Body of pancreas (tissue), 4 donors: ENCODE measurements around the gene GIGYF2. TPM values are rescaled to one million over a fixed set of nuclear protein-coding genes. Genes with fewer than 3 reads are reported as not detected.

Experiments used
- ATAC-seq: fragments of 150-250 bp; one replicate; pipeline ENCODE4 v1.9.1; 2016
- DNase-seq, 4 donors: peaks; one replicate each; pipeline ENCODE4 v3.0.0-alpha.2; 2019
- H3K27ac ChIP-seq, 4 donors: fragments of 200-600 bp; sonication (generic); 1 replicate in 3 of 4; 2 replicates in 1 of 4; pipeline versions ENCODE4 v1.5.1 to v1.6.1; 2016 to 2019; ENCODE audit warnings: mild to moderate bottlenecking in 1 of 4, mixed read lengths in 1 of 4, moderate library complexity in 1 of 4
- H3K27me3 ChIP-seq, 2 donors: fragments of 200-600 bp; sonication (generic); one replicate each; pipeline ENCODE4 v1.6.0; 2016; ENCODE audit warnings: mild to moderate bottlenecking in 1 of 2
- H3K36me3 ChIP-seq, 2 donors: fragments of 200-600 bp; sonication (generic); replicated peaks in 1 of 2; 2 replicates each; pipeline ENCODE4 v1.5.1; 2016; ENCODE audit warnings: low read depth in 2 of 2; ENCODE audit not compliant: insufficient read depth in 1 of 2
- H3K4me1 ChIP-seq: fragments of 200-600 bp; sonication (generic); one replicate; pipeline ENCODE4 v1.6.0; 2016
- H3K4me3 ChIP-seq, 2 donors: fragments of 200-600 bp; sonication (generic); 1 replicate in 1 of 2; 2 replicates in 1 of 2; pipeline ENCODE4 v1.5.1; 2016 to 2019
- H3K9me3 ChIP-seq, 3 donors: fragments of 200-600 bp; sonication (generic); 1 replicate in 2 of 3; 2 replicates in 1 of 3; pipeline ENCODE4 v1.5.1; 2016
- POLR2A ChIP-seq, 3 donors: fragments of 450-650 bp; IDR thresholded peaks; one replicate each; pipeline ENCODE4 v1.6.1; 2016; ENCODE audit warnings: antibody characterized with exemption in 3 of 3, mild to moderate bottlenecking in 2 of 3
- WGBS, 2 donors: methylation state at CpG; one replicate each; pipeline ENCODE4 v1.1.5; 2017; 5-methylcytosine and 5-hydroxymethylcytosine counted together
- intact Hi-C: fragments of 100-400 bp; cut with DNase I; formaldehyde crosslinking; loops from one replicate; pipeline ENCODE4 v1.15.1; 2023
- total RNA-seq, 2 donors: library from RNA; depleted of rRNA; stranded (reverse); fragments of >200 nt; gene quantifications; one replicate each; pipeline ENCODE4 v1.1.0, GENCODE V29; 2016
- TF ChIP-seq, protein P1 (sequence below), 7 experiments: fragments of 450-650 bp in 4 of 7; fragments of 200-600 bp in 3 of 7; sonication (generic) in 3 of 7; IDR thresholded peaks; one replicate each; pipeline ENCODE4 v1.5.1; 2016 to 2019; ENCODE audit warnings: antibody characterized with exemption in 7 of 7

GIGYF2 gene
- total RNA-seq, 2 donors from 2014 or later: 66.2 to 107 TPM

DNA sequence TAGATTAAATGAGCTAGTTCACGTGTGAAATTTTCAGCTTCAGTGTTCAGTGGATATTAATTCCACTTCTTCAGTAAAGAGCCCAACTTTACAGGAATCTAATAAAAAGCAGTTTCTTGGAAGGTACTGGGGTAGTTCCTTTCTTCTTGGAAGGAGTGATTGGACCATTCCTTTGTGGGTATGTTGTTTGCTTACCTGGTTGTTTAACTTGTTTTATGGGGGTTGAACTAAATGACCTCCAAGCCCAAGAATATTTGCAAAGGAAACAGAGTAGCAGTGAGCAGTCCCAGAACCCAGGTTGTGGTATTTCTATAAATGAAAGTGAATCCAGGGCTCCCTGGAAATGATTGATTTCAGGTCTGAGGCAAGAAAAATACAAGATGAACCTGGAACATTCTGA, 47.8 kb downstream of the GIGYF2 start:
- no peaks in the 10 kb centered on the region for H3K9me3 ChIP-seq
- peaks cover 14% of the 10 kb centered on the region for H3K4me1 ChIP-seq

DNA sequence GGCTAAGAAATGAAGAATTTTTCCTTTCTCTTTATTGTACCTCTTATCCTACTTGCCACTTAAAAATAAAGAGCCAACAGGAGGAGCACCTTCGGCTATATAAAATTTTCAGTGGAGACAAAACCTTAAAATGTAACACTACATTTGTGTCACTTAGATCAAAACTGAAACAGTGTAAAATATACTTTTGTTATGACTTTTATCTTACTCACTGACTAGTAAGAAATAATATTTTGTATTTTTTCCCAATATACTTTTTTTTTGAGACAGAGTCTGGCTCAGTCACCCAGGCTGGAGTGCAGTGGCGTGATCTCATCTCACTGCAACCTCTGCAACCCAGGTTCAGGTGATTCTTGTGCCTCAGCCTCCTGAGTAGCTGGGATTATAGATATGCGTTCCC, 50.9 kb downstream of the GIGYF2 start:
- no peaks in the 10 kb centered on the region for H3K9me3 ChIP-seq
- H3K4me1 ChIP-seq: peaks cover 24% of the 10 kb centered on the region
- H3K36me3 ChIP-seq: peaks cover 0 to 14% of the 10 kb centered on the region in 2 donors
- no peak for ATAC-seq
- intact Hi-C loops: no loop called here
- H3K4me3 ChIP-seq: no peak overlapping the region
- DNase-seq: no peak
- TF ChIP-seq, protein P1, sequence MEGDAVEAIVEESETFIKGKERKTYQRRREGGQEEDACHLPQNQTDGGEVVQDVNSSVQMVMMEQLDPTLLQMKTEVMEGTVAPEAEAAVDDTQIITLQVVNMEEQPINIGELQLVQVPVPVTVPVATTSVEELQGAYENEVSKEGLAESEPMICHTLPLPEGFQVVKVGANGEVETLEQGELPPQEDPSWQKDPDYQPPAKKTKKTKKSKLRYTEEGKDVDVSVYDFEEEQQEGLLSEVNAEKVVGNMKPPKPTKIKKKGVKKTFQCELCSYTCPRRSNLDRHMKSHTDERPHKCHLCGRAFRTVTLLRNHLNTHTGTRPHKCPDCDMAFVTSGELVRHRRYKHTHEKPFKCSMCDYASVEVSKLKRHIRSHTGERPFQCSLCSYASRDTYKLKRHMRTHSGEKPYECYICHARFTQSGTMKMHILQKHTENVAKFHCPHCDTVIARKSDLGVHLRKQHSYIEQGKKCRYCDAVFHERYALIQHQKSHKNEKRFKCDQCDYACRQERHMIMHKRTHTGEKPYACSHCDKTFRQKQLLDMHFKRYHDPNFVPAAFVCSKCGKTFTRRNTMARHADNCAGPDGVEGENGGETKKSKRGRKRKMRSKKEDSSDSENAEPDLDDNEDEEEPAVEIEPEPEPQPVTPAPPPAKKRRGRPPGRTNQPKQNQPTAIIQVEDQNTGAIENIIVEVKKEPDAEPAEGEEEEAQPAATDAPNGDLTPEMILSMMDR (IDR thresholded peaks at IDR 0.05): no peak
- no peak for TF ChIP-seq POLR2A (IDR thresholded peaks at IDR 0.05)
- no peaks in the 10 kb centered on the region for H3K27me3 ChIP-seq
- WGBS, 2 donors: 91 to 92% methylated on average over 3 of the region's 3 CpGs
- H3K27ac ChIP-seq: no peak overlapping the region

More for the DNA sequence above, 47.8 kb downstream of the GIGYF2 start:
- no peak for DNase-seq
- WGBS, 2 donors: 43 to 55% methylated on average over 1 of the region's 1 CpG
- peaks cover 0 to 9% of the 10 kb centered on the region in 2 donors for H3K36me3 ChIP-seq
- no peak overlapping the region for H3K27ac ChIP-seq
- no peaks in the 10 kb centered on the region for H3K27me3 ChIP-seq
- H3K4me3 ChIP-seq: no peak overlapping the region
- TF ChIP-seq POLR2A (IDR thresholded peaks at IDR 0.05): no peak
- TF ChIP-seq, protein P1 (IDR thresholded peaks at IDR 0.05): no peak
- intact Hi-C loops: no loop called here
- no peak for ATAC-seq

DNA sequence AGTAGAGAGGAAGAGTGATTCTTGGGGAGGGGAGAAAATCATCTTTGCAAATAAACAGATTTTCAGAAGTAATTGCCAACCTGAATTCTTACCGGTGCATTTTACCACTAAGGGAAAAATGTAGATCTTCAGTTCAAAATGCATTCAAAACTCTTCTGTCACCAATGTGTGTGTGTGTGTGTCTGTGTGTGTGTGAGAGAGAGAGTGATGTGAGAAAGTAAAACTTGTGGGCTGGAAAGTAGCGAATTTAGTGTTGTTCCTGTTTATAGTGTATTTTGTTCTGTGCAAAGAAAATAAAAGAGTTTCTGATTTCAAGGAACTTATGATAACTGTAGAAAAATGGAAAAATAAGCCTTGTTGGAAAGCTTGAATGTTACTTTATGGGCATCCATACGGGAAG, 52.2 kb downstream of the GIGYF2 start:
- Histone ChIP-seq H3K27ac (peak overlapping the region in 1 of 4 donors; percentile 58), H3K9me3 (no peaks in the 10 kb centered on the region), H3K4me1 (peaks cover 27% of the 10 kb centered on the region), H3K4me3 (no peak overlapping the region), H3K36me3 (peaks cover 0 to 14% of the 10 kb centered on the region in 2 donors), H3K27me3 (no peaks in the 10 kb centered on the region)
- DNase-seq (no peak), ATAC-seq (no peak)
- intact Hi-C loops: no loop called here
- WGBS, 2 donors: 76 to 80% methylated on average over 3 of the region's 3 CpGs
- no peak for TF ChIP-seq POLR2A (IDR thresholded peaks at IDR 0.05)
- TF ChIP-seq, protein P1 (IDR thresholded peaks at IDR 0.05): no peak

DNA sequence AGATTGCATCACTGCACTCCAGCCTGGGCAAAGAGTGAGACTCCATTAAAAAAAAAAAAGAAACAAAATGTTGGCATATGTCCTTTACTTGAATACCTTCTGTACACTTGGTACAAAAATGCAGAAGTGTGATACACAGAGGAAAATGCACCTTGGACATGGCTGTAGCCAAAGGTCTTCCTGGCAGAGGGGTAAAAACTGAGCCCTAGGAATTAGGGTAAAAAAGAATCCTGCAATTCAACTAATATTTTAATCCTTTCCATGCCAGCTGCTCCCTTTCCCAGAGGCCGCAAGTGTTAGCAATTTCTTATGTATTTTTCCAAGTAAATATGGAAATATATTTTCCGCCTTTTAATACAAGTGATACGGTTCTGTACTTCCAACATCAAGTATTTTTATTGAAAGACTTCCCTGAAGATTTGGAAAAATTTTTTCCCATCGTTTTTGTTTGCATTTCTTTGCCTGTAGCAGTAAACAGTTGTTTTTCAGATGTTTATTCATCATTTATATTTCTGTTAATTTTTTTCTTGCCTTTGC, 53.1 kb downstream of the GIGYF2 start:
- intact Hi-C loops: no loop called here
- H3K4me1 ChIP-seq: peaks cover 26% of the 10 kb centered on the region
- DNase-seq (peak in 2 of 4 donors; percentile 23 to 45), ATAC-seq (no peak)
- peaks cover 0 to 14% of the 10 kb centered on the region in 2 donors for H3K36me3 ChIP-seq
- no peaks in the 10 kb centered on the region for H3K9me3 ChIP-seq
- no peaks in the 10 kb centered on the region for H3K27me3 ChIP-seq
- 28 to 39% methylated on average over 4 of the region's 4 CpGs for WGBS, 2 donors
- H3K27ac ChIP-seq: peak overlapping the region in 1 of 4 donors; percentile 58
- no peak overlapping the region for H3K4me3 ChIP-seq
- no peak for TF ChIP-seq POLR2A (IDR thresholded peaks at IDR 0.05)
- TF ChIP-seq, protein P1 (IDR thresholded peaks at IDR 0.05): no peak

DNA sequence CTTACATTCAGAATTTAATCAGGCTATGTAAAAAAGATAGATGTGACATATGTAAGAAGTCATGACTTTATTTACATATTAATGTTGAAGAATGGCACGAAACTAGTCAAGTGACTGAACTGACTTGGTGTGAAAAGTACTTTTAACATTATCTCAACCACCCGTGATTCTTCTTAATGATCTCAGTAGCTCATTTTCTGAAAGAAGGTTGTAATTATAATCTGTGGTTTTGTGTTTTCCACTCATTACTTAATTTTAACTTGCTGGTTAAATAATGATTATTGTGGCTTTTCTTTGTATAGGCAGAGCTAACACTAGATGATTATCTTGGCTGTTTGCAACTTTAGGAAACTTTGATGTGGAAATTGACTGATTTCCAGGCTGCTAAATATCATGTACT, 60.8 kb downstream of the GIGYF2 start:
- no peak overlapping the region for H3K27ac ChIP-seq
- H3K27me3 ChIP-seq: no peaks in the 10 kb centered on the region
- H3K4me1 ChIP-seq: peaks cover 22% of the 10 kb centered on the region
- DNase-seq: no peak
- WGBS, 2 donors: 28 to 36% methylated on average over 2 of the region's 2 CpGs
- H3K4me3 ChIP-seq: no peak overlapping the region
- no peaks in the 10 kb centered on the region for H3K9me3 ChIP-seq
- intact Hi-C loops: no loop called here
- no peak for ATAC-seq
- H3K36me3 ChIP-seq: peaks cover 0 to 14% of the 10 kb centered on the region in 2 donors
- TF ChIP-seq, protein P1 (IDR thresholded peaks at IDR 0.05): no peak
- TF ChIP-seq POLR2A (IDR thresholded peaks at IDR 0.05): no peak
